CD4-positive, alpha-beta memory T cell (primary cell): ENCODE measurements around the gene EEF1AKMT1. TPM values are rescaled to one million over a fixed set of nuclear protein-coding genes. Genes with fewer than 3 reads are reported as not detected.

Source experiments
- CTCF ChIA-PET: fragments of 350-600 bp; sonication (Branson Sonifier 250); formaldehyde crosslinking; loops from one replicate; lab custom pipeline; 2021; ENCODE audit warnings: inconsistent platforms; ENCODE audit not compliant: partially characterized antibody; lab: Charles Lee
- POLR2A ChIA-PET: fragments of 350-600 bp; sonication (Branson Sonifier 250); formaldehyde crosslinking; loops from one replicate; lab custom pipeline; 2021; ENCODE audit not compliant: partially characterized antibody; lab: Charles Lee
- DNase-seq, 5 donors: peaks; one replicate each; pipeline versions ENCODE4 v3.0.0 to v3.0.0-alpha.2; 2020 to 2022; ENCODE audit warnings: mixed read lengths in 1 of 5
- H3K27ac ChIP-seq: one replicate; pipeline ENCODE4 v1.7.0; 2013; ENCODE audit warnings: low read depth, low read length
- H3K27me3 ChIP-seq: 2 replicates; pipeline ENCODE4 v1.7.0; 2013; ENCODE audit warnings: mild to moderate bottlenecking, low read length, moderate library complexity; ENCODE audit not compliant: insufficient read depth
- H3K36me3 ChIP-seq: 2 replicates; pipeline ENCODE4 v1.7.0; 2013; ENCODE audit warnings: mild to moderate bottlenecking, low read length, moderate library complexity; ENCODE audit not compliant: insufficient read depth
- H3K4me1 ChIP-seq: 2 replicates; pipeline ENCODE4 v1.7.0; 2013; ENCODE audit warnings: mild to moderate bottlenecking, low read length, moderate library complexity; ENCODE audit not compliant: insufficient read depth
- H3K4me3 ChIP-seq, 2 donors: one replicate each; pipeline ENCODE4 v1.7.0; 2013; ENCODE audit warnings: low read length in 2 of 2, mild to moderate bottlenecking in 1 of 2
- H3K9me3 ChIP-seq, 2 donors: one replicate each; pipeline ENCODE4 v1.7.0; 2013; ENCODE audit warnings: low read length in 2 of 2, control low read depth in 1 of 2; ENCODE audit not compliant: control insufficient read depth in 1 of 2
- H3K27ac Mint-ChIP-seq, 7 donors: one replicate each; pipeline ENCODE4 v1.8.0; 2020 to 2021; ENCODE audit warnings: mixed read lengths in 7 of 7, mild to moderate bottlenecking in 6 of 7, inconsistent platforms in 3 of 7, moderate library complexity in 3 of 7
- H3K27me3 Mint-ChIP-seq, 2 donors: one replicate each; pipeline ENCODE4 v1.8.0; 2020 to 2021; ENCODE audit warnings: mixed read lengths in 2 of 2
- H3K36me3 Mint-ChIP-seq, 2 donors: one replicate each; pipeline ENCODE4 v1.8.0; 2020 to 2021; ENCODE audit warnings: mixed read lengths in 2 of 2, inconsistent platforms in 1 of 2, mild to moderate bottlenecking in 1 of 2
- H3K4me1 Mint-ChIP-seq, 4 donors: one replicate each; pipeline ENCODE4 v1.8.0; 2020 to 2021; ENCODE audit warnings: mixed read lengths in 4 of 4, mild to moderate bottlenecking in 1 of 4
- H3K4me3 Mint-ChIP-seq, 8 donors: one replicate each; pipeline ENCODE4 v1.8.0; 2020 to 2021; ENCODE audit warnings: mixed read lengths in 8 of 8, mild to moderate bottlenecking in 7 of 8, moderate library complexity in 6 of 8, inconsistent platforms in 3 of 8
- H3K9me3 Mint-ChIP-seq, 8 donors: one replicate each; pipeline ENCODE4 v1.8.0; 2020 to 2021; ENCODE audit warnings: mixed read lengths in 8 of 8, mild to moderate bottlenecking in 5 of 8, inconsistent platforms in 3 of 8, moderate library complexity in 1 of 8
- intact Hi-C: fragments of 100-400 bp; cut with micrococcal nuclease; formaldehyde crosslinking; loops from one replicate; pipeline ENCODE4 v1.15.1; 2023
- polyA plus RNA-seq, 2 donors: library from polyadenylated mRNA; unstranded; fragments of 300-500 nt; fragmentation: Illumina TruSeq; gene quantifications; one replicate each; pipeline ENCODE4 v1.2.3, GENCODE V29; 2021
- total RNA-seq, 2 experiments: library from RNA; stranded (reverse); gene quantifications; one replicate each; pipeline ENCODE4 v1.2.3, GENCODE V29; 2021

The EEF1AKMT1 gene
- total and polyA plus RNA-seq, 4 experiments from 2014 or later: 8.1 to 16.2 (median 10.1) TPM

GRCh38 chr13:20729633-20730585 is 43.9 kb downstream of the EEF1AKMT1 start:
- Mint-ChIP-seq H3K36me3 (peaks cover 0 to 26% of the 10 kb centered on the region in 2 donors), H3K27me3 (no peaks in the 10 kb centered on the region), H3K27ac (no peak overlapping the region), H3K9me3 (no peaks in the 10 kb centered on the region), H3K4me1 (no peaks in the 10 kb centered on the region), H3K4me3 (no peak overlapping the region)
- no peak for DNase-seq
- Histone ChIP-seq H3K4me3 (no peak overlapping the region), H3K9me3 (no peaks in the 10 kb centered on the region), H3K27ac (no peak overlapping the region), H3K36me3 (no peaks in the 10 kb centered on the region), H3K27me3 (no peaks in the 10 kb centered on the region), H3K4me1 (no peaks in the 10 kb centered on the region)
- CTCF ChIA-PET: no interaction called here
- intact Hi-C loops: no loop called here
- POLR2A ChIA-PET: no interaction called here

GRCh38 chr13:20728579-20729311 is 45.0 kb downstream of the EEF1AKMT1 start:
- Mint-ChIP-seq H3K4me1 (no peaks in the 10 kb centered on the region), H3K27ac (no peak overlapping the region)
- CTCF ChIA-PET: interaction anchor here (0.6 to 1.3 kb wide), 3 partner anchors 17 to 439 kb away, joined by 3 to 5 read pairs (median 3); no protein-coding TSS in a partner anchor

GRCh38 chr13:20727856-20728255 is 45.9 kb downstream of the EEF1AKMT1 start:
- Mint-ChIP-seq H3K4me1 (no peaks in the 10 kb centered on the region), H3K27ac (no peak overlapping the region), H3K4me3 (no peak overlapping the region), H3K27me3 (peaks cover 0 to 2% of the 10 kb centered on the region in 2 donors), H3K9me3 (no peaks in the 10 kb centered on the region), H3K36me3 (peaks cover 0 to 26% of the 10 kb centered on the region in 2 donors)
- H3K36me3 ChIP-seq: no peaks in the 10 kb centered on the region
- no peaks in the 10 kb centered on the region for H3K9me3 ChIP-seq
- no peak overlapping the region for H3K27ac ChIP-seq
- no peak overlapping the region for H3K4me3 ChIP-seq
- POLR2A ChIA-PET: no interaction called here
- CTCF ChIA-PET: interaction anchor here (0.6 to 1.3 kb wide), 2 partner anchors 16 to 54 kb away, joined by 3 to 5 read pairs; no protein-coding TSS in a partner anchor
- no peaks in the 10 kb centered on the region for H3K27me3 ChIP-seq
- DNase-seq: no peak
- intact Hi-C loops: no loop called here
- H3K4me1 ChIP-seq: no peaks in the 10 kb centered on the region

More at GRCh38 chr13:20728579-20729311, 45.0 kb downstream of the EEF1AKMT1 start:
- DNase-seq: no peak
- Histone ChIP-seq H3K36me3 (no peaks in the 10 kb centered on the region), H3K9me3 (no peaks in the 10 kb centered on the region), H3K4me3 (no peak overlapping the region), H3K27me3 (no peaks in the 10 kb centered on the region), H3K27ac (no peak overlapping the region), H3K4me1 (no peaks in the 10 kb centered on the region)
- POLR2A ChIA-PET: no interaction called here
- Mint-ChIP-seq H3K36me3 (peaks cover 0 to 26% of the 10 kb centered on the region in 2 donors), H3K27me3 (no peaks in the 10 kb centered on the region), H3K4me3 (no peak overlapping the region), H3K9me3 (no peaks in the 10 kb centered on the region)
- intact Hi-C loops: no loop called here

- DNase-seq: no peak
- no peaks in the 10 kb centered on the region for H3K27me3 ChIP-seq
- intact Hi-C loops: no loop called here
- H3K4me3 Mint-ChIP-seq: peak overlapping the region in 4 of 8 donors; percentile 13 to 43 (median 34)
- POLR2A ChIA-PET: no interaction called here
- H3K36me3 Mint-ChIP-seq: no peaks in the 10 kb centered on the region
- no peak overlapping the region for H3K27ac ChIP-seq
- peaks cover 9 to 11% of the 10 kb centered on the region in 2 donors for H3K27me3 Mint-ChIP-seq
- H3K4me1 Mint-ChIP-seq: peaks cover 0 to 2% (median 0%) of the 10 kb centered on the region in 4 donors
- H3K9me3 Mint-ChIP-seq: peaks cover 0 to 1% (median 0%) of the 10 kb centered on the region in 8 donors
- no peaks in the 10 kb centered on the region for H3K4me1 ChIP-seq
- H3K36me3 ChIP-seq: no peaks in the 10 kb centered on the region
- no peak overlapping the region for H3K4me3 ChIP-seq
- no peak overlapping the region for H3K27ac Mint-ChIP-seq
- no peaks in the 10 kb centered on the region for H3K9me3 ChIP-seq
- CTCF ChIA-PET: interaction anchor here (0.7 to 2.4 kb wide), 4 partner anchors 8 to 203 kb away, joined by 3 to 8 read pairs (median 4); no protein-coding TSS in a partner anchor
Observed at GRCh38 chr13:20721454-20722357, 52.1 kb downstream of the EEF1AKMT1 start.

- H3K36me3 Mint-ChIP-seq: no peaks in the 10 kb centered on the region
- no peak overlapping the region for H3K27ac Mint-ChIP-seq
- no peak for DNase-seq
- H3K36me3 ChIP-seq: no peaks in the 10 kb centered on the region
- no peaks in the 10 kb centered on the region for H3K4me1 ChIP-seq
- no peaks in the 10 kb centered on the region for H3K27me3 ChIP-seq
- peaks cover 9 to 11% of the 10 kb centered on the region in 2 donors for H3K27me3 Mint-ChIP-seq
- no peaks in the 10 kb centered on the region for H3K9me3 ChIP-seq
- H3K4me3 Mint-ChIP-seq: peak overlapping the region in 2 of 8 donors; percentile 5 to 47
- ChIA-PET POLR2A (no interaction called here), CTCF (interaction anchor here (1.1 kb wide), 1 partner anchor 9 kb away, joined by 3 read pairs; no protein-coding TSS in a partner anchor)
- no peak overlapping the region for H3K27ac ChIP-seq
- H3K4me3 ChIP-seq: no peak overlapping the region
- H3K9me3 Mint-ChIP-seq: peaks cover 0 to 1% (median 0%) of the 10 kb centered on the region in 8 donors
- intact Hi-C loops: no loop called here
- H3K4me1 Mint-ChIP-seq: peaks cover 0 to 2% (median 0%) of the 10 kb centered on the region in 4 donors
Observed at GRCh38 chr13:20721058-20721453, 52.7 kb downstream of the EEF1AKMT1 start.

GRCh38 chr13:20720499-20720898 is 53.3 kb downstream of the EEF1AKMT1 start:
- ChIA-PET POLR2A (no interaction called here), CTCF (no interaction called here)
- Histone ChIP-seq H3K27ac (no peak overlapping the region), H3K9me3 (no peaks in the 10 kb centered on the region), H3K27me3 (no peaks in the 10 kb centered on the region), H3K4me1 (no peaks in the 10 kb centered on the region), H3K36me3 (no peaks in the 10 kb centered on the region), H3K4me3 (no peak overlapping the region)
- peaks cover 0 to 1% (median 0%) of the 10 kb centered on the region in 8 donors for H3K9me3 Mint-ChIP-seq
- no peak overlapping the region for H3K27ac Mint-ChIP-seq
- peaks cover 9 to 11% of the 10 kb centered on the region in 2 donors for H3K27me3 Mint-ChIP-seq
- peaks cover 0 to 2% (median 0%) of the 10 kb centered on the region in 4 donors for H3K4me1 Mint-ChIP-seq
- H3K4me3 Mint-ChIP-seq: no peak overlapping the region
- intact Hi-C loops: no loop called here
- DNase-seq: no peak
- no peaks in the 10 kb centered on the region for H3K36me3 Mint-ChIP-seq
